Measurements from ENCODE around the gene IGSF21. TPM values are rescaled to one million over a fixed set of nuclear protein-coding genes. Genes with fewer than 3 reads are reported as not detected.
"Not testable (repeated sequence)": the region's sequence is repeated elsewhere in the genome, so short reads cannot be mapped to it uniquely, and the experiment has no call there.

IGSF21 gene
- polyA plus RNA-seq, 4 donors, result 0.18 to 0.71 (median 0.49) TPM

- no peak for DNase-seq (ENCODE audit: low read depth in 4 of 4, low spot score in 2 of 4)
These were observed 306.1 kb downstream of the IGSF21 start for GRCh38 chr1:18413541-18414305.

DNA sequence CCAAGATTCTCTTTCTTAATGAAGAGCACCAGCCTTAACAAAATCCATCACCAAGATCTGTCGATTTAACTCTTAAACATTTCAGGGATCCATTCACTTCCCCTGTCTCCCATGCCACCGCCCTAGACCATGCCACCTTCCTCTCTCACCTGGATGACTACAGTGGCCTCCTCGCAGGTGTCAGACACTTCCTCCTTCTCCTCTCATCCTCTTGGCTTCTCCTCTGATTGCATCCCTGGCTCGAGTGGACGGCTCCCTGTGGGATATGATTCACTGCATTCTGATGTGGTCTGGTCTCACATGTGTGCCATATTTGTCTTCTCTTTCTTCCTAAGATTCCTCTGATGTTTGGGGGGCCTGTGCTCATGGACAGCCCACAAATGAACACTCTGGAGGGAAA is 306.7 kb downstream of the IGSF21 start:
- no peak for DNase-seq (ENCODE audit: low read depth in 4 of 4, low spot score in 2 of 4)

- no peak for DNase-seq (ENCODE audit: low read depth in 4 of 4, low spot score in 2 of 4)
These were observed 307.4 kb downstream of the IGSF21 start for GRCh38 chr1:18414872-18415447.

- no peak for DNase-seq (ENCODE audit: low read depth in 4 of 4, low spot score in 2 of 4)
These were observed 307.9 kb downstream of the IGSF21 start for GRCh38 chr1:18415448-18416027.

- DNase-seq (ENCODE audit: low read depth in 4 of 4, low spot score in 2 of 4), result not testable (repeated sequence)
These were observed 308.5 kb downstream of the IGSF21 start for GRCh38 chr1:18416126-18416525.

GRCh38 chr1:18417316-18418269 is 310.0 kb downstream of the IGSF21 start:
- DNase-seq (ENCODE audit: low read depth in 4 of 4, low spot score in 2 of 4), result no peak

DNA sequence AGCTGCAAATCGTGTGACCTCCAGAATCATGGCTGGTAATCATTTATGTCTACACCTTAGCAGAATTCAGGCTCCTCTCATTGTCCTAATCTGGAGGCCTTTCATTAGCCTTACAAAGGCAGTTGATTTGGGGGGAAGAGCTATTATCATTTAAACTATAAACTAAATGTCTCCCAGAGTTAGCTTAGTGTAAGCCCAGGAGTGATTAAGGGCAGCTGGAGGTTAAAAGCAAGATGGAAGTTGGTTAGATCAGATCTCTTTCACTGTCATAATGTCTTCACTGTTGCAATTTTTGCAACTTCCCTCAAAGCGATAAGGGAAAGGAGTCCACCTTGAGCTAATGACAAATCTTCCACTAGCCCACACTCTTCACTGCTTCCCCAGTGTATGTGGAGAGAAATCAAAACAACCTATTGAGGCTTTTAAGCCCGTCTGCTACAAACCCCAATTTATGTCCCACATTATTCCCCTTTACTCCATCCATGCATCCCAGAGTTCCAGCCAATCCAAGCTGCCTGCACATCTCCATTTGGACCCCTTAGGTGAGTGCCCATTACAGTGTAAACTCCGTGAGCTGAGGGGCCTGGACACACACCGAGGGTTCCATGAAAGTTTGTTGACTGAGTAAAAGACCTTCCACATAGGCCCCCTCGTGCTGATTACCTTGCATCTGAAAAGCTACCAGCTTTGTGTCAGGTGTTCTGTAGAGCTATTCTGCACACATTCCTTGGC is 311.7 kb downstream of the IGSF21 start:
- no peak for DNase-seq (ENCODE audit: low read depth in 4 of 4, low spot score in 2 of 4)

GRCh38 chr1:18419845-18420184 is 312.2 kb downstream of the IGSF21 start:
- no peak for DNase-seq (ENCODE audit: low read depth in 4 of 4, low spot score in 2 of 4)

- DNase-seq (ENCODE audit: low read depth in 4 of 4, low spot score in 2 of 4), result no peak
These were observed 314.6 kb downstream of the IGSF21 start for GRCh38 chr1:18422076-18422777.

DNA sequence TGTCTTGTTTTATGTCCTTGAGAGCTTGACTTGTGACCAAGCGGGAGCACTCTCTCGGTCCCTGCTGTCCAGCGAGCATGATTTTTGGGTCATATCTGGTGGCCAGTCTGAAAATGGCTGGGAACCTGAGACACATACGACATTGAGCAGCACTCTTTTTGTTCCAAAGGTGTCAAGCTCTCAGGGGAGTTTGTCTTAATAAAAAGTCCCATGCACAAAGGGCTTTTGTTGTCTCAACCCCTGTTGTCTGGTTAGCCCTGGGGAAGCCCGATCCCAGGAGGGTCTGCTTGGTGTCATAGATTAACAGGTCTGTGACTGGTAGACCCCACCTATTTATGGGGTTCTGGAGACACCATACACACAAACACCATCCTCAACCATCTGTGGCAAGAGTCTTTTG is 315.4 kb downstream of the IGSF21 start:
- no peak for DNase-seq (ENCODE audit: low read depth in 4 of 4, low spot score in 2 of 4)

- DNase-seq (ENCODE audit: low read depth in 4 of 4, low spot score in 2 of 4), result no peak
These were observed 319.0 kb downstream of the IGSF21 start for GRCh38 chr1:18426580-18426979.
